Measurements from ENCODE around the gene YEATS2.

- TF ChIP-seq CTCF (IDR thresholded peaks at IDR 0.05), result no peak
- no peak for TF ChIP-seq EP300 (IDR thresholded peaks at IDR 0.05)
Observed at GRCh38 chr3:183711516-183711915, 13.9 kb downstream of the YEATS2 start.
